HepG2 (cell line): Measurements from ENCODE around the gene GBE1. TPM values are rescaled to one million over a fixed set of nuclear protein-coding genes. Genes with fewer than 3 reads are reported as not detected.
A peak's percentile ranks its signal among the peaks of the same experiment; 100 is the strongest.

Source experiments
- CC2D1A ChIP-seq: sonication (generic); formaldehyde crosslinking; IDR thresholded peaks from 2 replicates; pipeline ENCODE4 v1.8.1; 2023; ENCODE audit warnings: mild to moderate bottlenecking, missing genetic modification reagents
- EEA1 ChIP-seq: sonication (generic); formaldehyde crosslinking; IDR thresholded peaks from 2 replicates; pipeline ENCODE4 v1.5.1; 2020; ENCODE audit warnings: mild to moderate bottlenecking, missing genetic modification reagents, borderline replicate concordance
- EED ChIP-seq: sonication (generic); formaldehyde crosslinking; IDR thresholded peaks from 2 replicates; pipeline ENCODE4 v1.5.0; 2020; ENCODE audit warnings: mild to moderate bottlenecking, missing genetic modification reagents
- ELF3 ChIP-seq: IDR thresholded peaks from 2 replicates; pipeline ENCODE4 v1.6.1; 2016; ENCODE audit warnings: missing genetic modification reagents, missing compliant biosample characterization
- GLI4 ChIP-seq: sonication (generic); formaldehyde crosslinking; IDR thresholded peaks from 2 replicates; pipeline ENCODE4 v1.5.1; 2020; ENCODE audit warnings: missing genetic modification reagents, mild to moderate bottlenecking, moderate library complexity, borderline replicate concordance
- RAD51 ChIP-seq: fragments of 450-650 bp; IDR thresholded peaks from 2 replicates; pipeline ENCODE4 v1.6.1; 2016; ENCODE audit warnings: borderline replicate concordance
- SP4 ChIP-seq: sonication (generic); formaldehyde crosslinking; IDR thresholded peaks from 2 replicates; pipeline ENCODE4 v1.8.1; 2023; ENCODE audit warnings: mild to moderate bottlenecking, missing genetic modification reagents
- ZNF274 ChIP-seq: sonication (generic); formaldehyde crosslinking; IDR thresholded peaks from 2 replicates; pipeline ENCODE4 v1.5.1; 2020; ENCODE audit warnings: mild to moderate bottlenecking, missing genetic modification reagents
- ZNF709 ChIP-seq: sonication (generic); formaldehyde crosslinking; IDR thresholded peaks from 2 replicates; pipeline ENCODE4 v1.5.0; 2020; ENCODE audit warnings: mild to moderate bottlenecking, missing genetic modification reagents
- ZNF883 ChIP-seq: sonication (generic); formaldehyde crosslinking; IDR thresholded peaks from 2 replicates; pipeline ENCODE4 v1.5.1; 2020; ENCODE audit warnings: mild to moderate bottlenecking, missing genetic modification reagents; ENCODE audit errors: not compliant biosample characterization
- polyA plus RNA-seq, 8 experiments: library from polyadenylated mRNA; depleted of rRNA in 3 of 8; stranded (reverse) in 7 of 8; unstranded in 1 of 8; fragments of >200 nt; fragmentation: Illumina TruSeq in 4 of 8; extraction: Trizol in 4 of 8; gene quantifications; 2 replicates each; pipeline versions ENCODE4 v1.2.1 to v1.2.3, GENCODE V29; 2011 to 2016; ENCODE audit warnings: low read depth in 4 of 8, missing spikeins in 1 of 8, mixed read lengths in 1 of 8; ENCODE audit not compliant: insufficient read depth in 1 of 8
- total RNA-seq, 5 experiments: library from RNA; depleted of rRNA; stranded (reverse); fragments of >200 nt; fragmentation: Illumina TruSeq; extraction: Trizol; gene quantifications; 2 replicates each; pipeline ENCODE4 v1.2.3, GENCODE V29; 2016; ENCODE audit warnings: low read depth in 1 of 5
- TF ChIP-seq, protein P1 (sequence below): sonication (generic); formaldehyde crosslinking; IDR thresholded peaks from 2 replicates; pipeline ENCODE4 v1.9.0; 2021; ENCODE audit warnings: mild to moderate bottlenecking, missing genetic modification reagents
- TF ChIP-seq, protein P2 (sequence below): sonication (generic); formaldehyde crosslinking; IDR thresholded peaks from 2 replicates; pipeline ENCODE4 v1.4.0; 2020; ENCODE audit warnings: mild to moderate bottlenecking, missing genetic modification reagents
- TF ChIP-seq, protein P3 (sequence below): sonication (generic); formaldehyde crosslinking; IDR thresholded peaks from 2 replicates; pipeline ENCODE4 v1.8.0; 2022; ENCODE audit warnings: mild to moderate bottlenecking, missing genetic modification reagents, moderate library complexity

The GBE1 gene
- total and polyA plus RNA-seq, 2 of the 13 experiments (the other 11 are each of a cell fraction or from before 2014, with no cell fraction given), result 22.9 to 36.1 TPM

DNA sequence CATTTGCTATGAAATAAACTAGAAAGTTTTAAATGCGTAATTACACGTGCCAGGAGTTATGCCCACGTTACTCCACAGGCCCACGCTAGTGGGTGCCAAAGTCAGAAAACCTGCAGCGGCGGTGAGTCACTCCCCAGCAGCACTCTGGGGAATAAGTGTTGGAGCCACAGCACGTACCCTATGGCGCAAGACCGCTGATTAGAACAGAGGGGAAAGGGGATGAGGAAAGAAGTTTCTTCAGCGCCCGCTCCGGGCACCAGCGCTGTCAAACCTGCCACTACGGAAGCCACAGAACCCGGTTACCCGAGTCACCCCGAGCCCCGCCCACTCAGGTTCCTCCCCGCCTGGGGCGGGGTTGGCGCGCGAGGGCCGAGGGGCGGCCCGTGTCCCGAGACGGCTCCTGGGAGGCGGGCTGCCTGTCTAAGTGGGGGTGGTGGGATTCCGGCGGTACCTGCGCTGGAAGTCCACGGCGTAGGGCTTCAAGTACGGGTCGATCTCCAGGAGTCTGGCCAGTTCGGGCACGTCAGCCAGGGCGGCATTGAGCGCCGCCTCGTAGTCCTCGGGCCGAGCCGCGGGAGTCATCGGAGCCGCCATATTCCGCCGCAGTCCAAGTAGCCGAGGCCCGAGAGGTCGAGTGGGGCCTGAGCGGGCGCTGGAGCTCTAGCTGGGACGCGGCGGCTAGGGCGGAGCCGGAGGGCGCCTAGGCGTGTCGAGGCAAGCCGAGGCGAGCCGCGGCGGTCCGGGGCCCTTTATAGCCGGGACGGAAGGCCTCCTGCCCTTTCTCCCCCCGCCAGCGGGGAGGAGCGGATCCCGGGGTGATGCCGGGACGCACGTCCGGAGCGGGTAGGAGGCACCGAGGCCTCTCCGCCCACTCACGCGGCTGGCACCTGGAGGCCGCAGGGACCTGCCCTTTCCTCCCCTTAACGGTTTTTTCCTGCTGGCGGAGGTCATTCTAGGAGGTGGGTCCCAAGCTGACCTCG, at the start of gene GBE1 (continued):
- TF ChIP-seq, protein P1, sequence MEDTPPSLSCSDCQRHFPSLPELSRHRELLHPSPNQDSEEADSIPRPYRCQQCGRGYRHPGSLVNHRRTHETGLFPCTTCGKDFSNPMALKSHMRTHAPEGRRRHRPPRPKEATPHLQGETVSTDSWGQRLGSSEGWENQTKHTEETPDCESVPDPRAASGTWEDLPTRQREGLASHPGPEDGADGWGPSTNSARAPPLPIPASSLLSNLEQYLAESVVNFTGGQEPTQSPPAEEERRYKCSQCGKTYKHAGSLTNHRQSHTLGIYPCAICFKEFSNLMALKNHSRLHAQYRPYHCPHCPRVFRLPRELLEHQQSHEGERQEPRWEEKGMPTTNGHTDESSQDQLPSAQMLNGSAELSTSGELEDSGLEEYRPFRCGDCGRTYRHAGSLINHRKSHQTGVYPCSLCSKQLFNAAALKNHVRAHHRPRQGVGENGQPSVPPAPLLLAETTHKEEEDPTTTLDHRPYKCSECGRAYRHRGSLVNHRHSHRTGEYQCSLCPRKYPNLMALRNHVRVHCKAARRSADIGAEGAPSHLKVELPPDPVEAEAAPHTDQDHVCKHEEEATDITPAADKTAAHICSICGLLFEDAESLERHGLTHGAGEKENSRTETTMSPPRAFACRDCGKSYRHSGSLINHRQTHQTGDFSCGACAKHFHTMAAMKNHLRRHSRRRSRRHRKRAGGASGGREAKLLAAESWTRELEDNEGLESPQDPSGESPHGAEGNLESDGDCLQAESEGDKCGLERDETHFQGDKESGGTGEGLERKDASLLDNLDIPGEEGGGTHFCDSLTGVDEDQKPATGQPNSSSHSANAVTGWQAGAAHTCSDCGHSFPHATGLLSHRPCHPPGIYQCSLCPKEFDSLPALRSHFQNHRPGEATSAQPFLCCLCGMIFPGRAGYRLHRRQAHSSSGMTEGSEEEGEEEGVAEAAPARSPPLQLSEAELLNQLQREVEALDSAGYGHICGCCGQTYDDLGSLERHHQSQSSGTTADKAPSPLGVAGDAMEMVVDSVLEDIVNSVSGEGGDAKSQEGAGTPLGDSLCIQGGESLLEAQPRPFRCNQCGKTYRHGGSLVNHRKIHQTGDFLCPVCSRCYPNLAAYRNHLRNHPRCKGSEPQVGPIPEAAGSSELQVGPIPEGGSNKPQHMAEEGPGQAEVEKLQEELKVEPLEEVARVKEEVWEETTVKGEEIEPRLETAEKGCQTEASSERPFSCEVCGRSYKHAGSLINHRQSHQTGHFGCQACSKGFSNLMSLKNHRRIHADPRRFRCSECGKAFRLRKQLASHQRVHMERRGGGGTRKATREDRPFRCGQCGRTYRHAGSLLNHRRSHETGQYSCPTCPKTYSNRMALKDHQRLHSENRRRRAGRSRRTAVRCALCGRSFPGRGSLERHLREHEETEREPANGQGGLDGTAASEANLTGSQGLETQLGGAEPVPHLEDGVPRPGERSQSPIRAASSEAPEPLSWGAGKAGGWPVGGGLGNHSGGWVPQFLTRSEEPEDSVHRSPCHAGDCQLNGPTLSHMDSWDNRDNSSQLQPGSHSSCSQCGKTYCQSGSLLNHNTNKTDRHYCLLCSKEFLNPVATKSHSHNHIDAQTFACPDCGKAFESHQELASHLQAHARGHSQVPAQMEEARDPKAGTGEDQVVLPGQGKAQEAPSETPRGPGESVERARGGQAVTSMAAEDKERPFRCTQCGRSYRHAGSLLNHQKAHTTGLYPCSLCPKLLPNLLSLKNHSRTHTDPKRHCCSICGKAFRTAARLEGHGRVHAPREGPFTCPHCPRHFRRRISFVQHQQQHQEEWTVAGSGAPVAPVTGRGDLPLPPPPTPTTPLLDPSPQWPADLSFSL, result no peak; the same call in 1 of the 2 replicates
- TF ChIP-seq GLI4 (CRISPR knock-in tag) (peak; percentile 90; the same call in 1 of the 2 replicates), ZNF709 (CRISPR knock-in tag) (no peak), EED (CRISPR knock-in tag) (peak; percentile 86; the same call in 1 of the 2 replicates), ELF3 (CRISPR knock-in tag) (peak; percentile 79), RAD51 (no peak), ZNF274 (CRISPR knock-in tag) (peak; percentile 91), ZNF883 (CRISPR knock-in tag) (peak; percentile 95), CC2D1A (CRISPR knock-in tag) (no peak), EEA1 (CRISPR knock-in tag) (no peak; the same call in none of the 2 replicates), SP4 (CRISPR knock-in tag) (peak; percentile 89)
- TF ChIP-seq, protein P2, sequence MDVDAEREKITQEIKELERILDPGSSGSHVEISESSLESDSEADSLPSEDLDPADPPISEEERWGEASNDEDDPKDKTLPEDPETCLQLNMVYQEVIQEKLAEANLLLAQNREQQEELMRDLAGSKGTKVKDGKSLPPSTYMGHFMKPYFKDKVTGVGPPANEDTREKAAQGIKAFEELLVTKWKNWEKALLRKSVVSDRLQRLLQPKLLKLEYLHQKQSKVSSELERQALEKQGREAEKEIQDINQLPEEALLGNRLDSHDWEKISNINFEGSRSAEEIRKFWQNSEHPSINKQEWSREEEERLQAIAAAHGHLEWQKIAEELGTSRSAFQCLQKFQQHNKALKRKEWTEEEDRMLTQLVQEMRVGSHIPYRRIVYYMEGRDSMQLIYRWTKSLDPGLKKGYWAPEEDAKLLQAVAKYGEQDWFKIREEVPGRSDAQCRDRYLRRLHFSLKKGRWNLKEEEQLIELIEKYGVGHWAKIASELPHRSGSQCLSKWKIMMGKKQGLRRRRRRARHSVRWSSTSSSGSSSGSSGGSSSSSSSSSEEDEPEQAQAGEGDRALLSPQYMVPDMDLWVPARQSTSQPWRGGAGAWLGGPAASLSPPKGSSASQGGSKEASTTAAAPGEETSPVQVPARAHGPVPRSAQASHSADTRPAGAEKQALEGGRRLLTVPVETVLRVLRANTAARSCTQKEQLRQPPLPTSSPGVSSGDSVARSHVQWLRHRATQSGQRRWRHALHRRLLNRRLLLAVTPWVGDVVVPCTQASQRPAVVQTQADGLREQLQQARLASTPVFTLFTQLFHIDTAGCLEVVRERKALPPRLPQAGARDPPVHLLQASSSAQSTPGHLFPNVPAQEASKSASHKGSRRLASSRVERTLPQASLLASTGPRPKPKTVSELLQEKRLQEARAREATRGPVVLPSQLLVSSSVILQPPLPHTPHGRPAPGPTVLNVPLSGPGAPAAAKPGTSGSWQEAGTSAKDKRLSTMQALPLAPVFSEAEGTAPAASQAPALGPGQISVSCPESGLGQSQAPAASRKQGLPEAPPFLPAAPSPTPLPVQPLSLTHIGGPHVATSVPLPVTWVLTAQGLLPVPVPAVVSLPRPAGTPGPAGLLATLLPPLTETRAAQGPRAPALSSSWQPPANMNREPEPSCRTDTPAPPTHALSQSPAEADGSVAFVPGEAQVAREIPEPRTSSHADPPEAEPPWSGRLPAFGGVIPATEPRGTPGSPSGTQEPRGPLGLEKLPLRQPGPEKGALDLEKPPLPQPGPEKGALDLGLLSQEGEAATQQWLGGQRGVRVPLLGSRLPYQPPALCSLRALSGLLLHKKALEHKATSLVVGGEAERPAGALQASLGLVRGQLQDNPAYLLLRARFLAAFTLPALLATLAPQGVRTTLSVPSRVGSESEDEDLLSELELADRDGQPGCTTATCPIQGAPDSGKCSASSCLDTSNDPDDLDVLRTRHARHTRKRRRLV, result peak; percentile 84; the same call in 1 of the 2 replicates
- TF ChIP-seq, protein P3, sequence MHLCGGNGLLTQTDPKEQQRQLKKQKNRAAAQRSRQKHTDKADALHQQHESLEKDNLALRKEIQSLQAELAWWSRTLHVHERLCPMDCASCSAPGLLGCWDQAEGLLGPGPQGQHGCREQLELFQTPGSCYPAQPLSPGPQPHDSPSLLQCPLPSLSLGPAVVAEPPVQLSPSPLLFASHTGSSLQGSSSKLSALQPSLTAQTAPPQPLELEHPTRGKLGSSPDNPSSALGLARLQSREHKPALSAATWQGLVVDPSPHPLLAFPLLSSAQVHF (CRISPR knock-in tag), result no peak
